ENCODE data around the gene TTF2. TPM values are rescaled to one million over a fixed set of nuclear protein-coding genes. Genes with fewer than 3 reads are reported as not detected.
A peak's percentile ranks its signal among the peaks of the same experiment; 100 is the strongest.

Gene TTF2
- total and polyA plus RNA-seq, 2 experiments from 2014 or later: 13.5 to 28.3 TPM

DNA sequence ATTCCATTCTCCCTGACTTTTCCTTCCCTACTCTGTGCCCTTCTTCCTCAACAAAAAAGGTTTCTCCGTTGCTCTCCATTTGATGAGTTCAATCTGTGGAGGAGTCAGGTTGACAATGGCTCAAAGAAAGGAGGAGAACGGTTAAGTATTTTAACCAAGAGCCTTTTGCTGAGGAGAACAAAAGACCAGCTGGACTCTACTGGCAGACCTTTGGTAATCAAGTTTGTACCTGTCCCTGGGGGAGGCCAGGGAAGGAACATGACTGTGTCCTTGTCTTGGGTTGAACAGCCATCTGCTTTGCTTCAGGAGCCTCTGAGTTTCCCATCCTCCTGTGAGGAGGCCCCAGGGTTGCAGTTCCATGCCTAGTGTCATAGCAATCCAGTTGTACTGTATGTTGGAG lies 29.9 kb downstream of the TTF2 start:
- H3K27me3 ChIP-seq: no peaks in the 10 kb centered on the region
- H3K27ac ChIP-seq: no peak overlapping the region
- TF ChIP-seq, protein P1, sequence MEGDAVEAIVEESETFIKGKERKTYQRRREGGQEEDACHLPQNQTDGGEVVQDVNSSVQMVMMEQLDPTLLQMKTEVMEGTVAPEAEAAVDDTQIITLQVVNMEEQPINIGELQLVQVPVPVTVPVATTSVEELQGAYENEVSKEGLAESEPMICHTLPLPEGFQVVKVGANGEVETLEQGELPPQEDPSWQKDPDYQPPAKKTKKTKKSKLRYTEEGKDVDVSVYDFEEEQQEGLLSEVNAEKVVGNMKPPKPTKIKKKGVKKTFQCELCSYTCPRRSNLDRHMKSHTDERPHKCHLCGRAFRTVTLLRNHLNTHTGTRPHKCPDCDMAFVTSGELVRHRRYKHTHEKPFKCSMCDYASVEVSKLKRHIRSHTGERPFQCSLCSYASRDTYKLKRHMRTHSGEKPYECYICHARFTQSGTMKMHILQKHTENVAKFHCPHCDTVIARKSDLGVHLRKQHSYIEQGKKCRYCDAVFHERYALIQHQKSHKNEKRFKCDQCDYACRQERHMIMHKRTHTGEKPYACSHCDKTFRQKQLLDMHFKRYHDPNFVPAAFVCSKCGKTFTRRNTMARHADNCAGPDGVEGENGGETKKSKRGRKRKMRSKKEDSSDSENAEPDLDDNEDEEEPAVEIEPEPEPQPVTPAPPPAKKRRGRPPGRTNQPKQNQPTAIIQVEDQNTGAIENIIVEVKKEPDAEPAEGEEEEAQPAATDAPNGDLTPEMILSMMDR (IDR thresholded peaks at IDR 0.05; ENCODE audit: low read depth, low read length): no peak
- peaks cover 23% of the 10 kb centered on the region for H3K4me1 ChIP-seq (ENCODE audit: low read depth)
- H3K36me3 ChIP-seq: no peaks in the 10 kb centered on the region
- H3K9me3 ChIP-seq (ENCODE audit: low read depth): no peaks in the 10 kb centered on the region
- no peak overlapping the region for H3K4me3 ChIP-seq
- no peak for DNase-seq (ENCODE audit: low read depth in 1 of 2, low spot score in 1 of 2)

DNA sequence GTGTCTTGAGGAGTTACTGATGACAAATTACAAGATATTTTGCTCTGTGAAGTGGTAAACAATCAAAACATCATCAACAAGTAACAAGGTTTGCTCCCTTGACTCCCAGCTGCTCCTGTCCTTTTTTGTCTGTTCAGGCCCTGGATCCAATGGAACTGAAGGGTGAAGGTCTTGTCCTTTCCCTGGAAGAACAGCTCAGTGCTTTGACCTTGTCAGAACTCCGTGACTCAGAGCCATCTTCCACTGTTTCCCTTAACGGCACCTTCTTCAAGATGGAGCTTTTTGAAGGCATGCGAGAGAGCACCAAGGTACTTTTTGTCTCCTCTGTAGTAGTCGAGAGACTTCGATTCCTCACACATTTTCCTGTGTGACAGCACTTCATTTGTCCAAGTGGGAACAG lies 32.5 kb downstream of the TTF2 start:
- Histone ChIP-seq H3K27ac (peak overlapping the region; percentile 86), H3K4me3 (no peak overlapping the region), H3K4me1 (ENCODE audit: low read depth) (peaks cover 29% of the 10 kb centered on the region), H3K27me3 (no peaks in the 10 kb centered on the region), H3K9me3 (ENCODE audit: low read depth) (no peaks in the 10 kb centered on the region), H3K36me3 (no peaks in the 10 kb centered on the region)
- TF ChIP-seq, protein P1 (IDR thresholded peaks at IDR 0.05; ENCODE audit: low read depth, low read length): no peak
- peak in 1 of 2 donors; percentile 15 for DNase-seq (ENCODE audit: low read depth in 1 of 2, low spot score in 1 of 2)

DNA sequence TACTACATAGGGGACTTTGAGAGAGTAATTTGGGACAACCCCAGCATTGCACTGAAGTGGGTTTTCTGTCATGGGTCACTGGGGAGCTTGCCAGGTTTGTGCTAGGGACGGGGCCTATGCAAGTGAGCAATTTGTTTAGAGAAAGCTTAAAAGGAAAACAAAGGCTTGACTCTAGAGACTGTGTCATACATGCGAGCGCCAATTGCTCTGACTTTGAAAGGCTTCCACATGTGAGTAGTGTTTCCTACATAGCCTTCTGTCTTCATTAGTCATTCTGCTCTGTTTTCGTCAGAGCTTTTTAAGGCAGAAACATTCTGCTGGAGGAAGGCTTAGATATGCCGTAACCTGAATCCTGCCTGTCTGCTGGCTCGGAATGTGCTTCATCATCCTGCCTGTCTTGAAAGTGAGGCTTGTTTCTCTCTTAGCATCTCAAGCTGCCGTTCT lies 33.0 kb downstream of the TTF2 start:
- peaks cover 34% of the 10 kb centered on the region for H3K4me1 ChIP-seq (ENCODE audit: low read depth)
- no peaks in the 10 kb centered on the region for H3K36me3 ChIP-seq
- no peaks in the 10 kb centered on the region for H3K9me3 ChIP-seq (ENCODE audit: low read depth)
- H3K27ac ChIP-seq: peak overlapping the region; percentile 86
- H3K27me3 ChIP-seq: no peaks in the 10 kb centered on the region
- peak; percentile 51 to 96 for DNase-seq (ENCODE audit: low read depth in 1 of 2, low spot score in 1 of 2)
- H3K4me3 ChIP-seq: no peak overlapping the region
- TF ChIP-seq, protein P1 (IDR thresholded peaks at IDR 0.05; ENCODE audit: low read depth, low read length): no peak

DNA sequence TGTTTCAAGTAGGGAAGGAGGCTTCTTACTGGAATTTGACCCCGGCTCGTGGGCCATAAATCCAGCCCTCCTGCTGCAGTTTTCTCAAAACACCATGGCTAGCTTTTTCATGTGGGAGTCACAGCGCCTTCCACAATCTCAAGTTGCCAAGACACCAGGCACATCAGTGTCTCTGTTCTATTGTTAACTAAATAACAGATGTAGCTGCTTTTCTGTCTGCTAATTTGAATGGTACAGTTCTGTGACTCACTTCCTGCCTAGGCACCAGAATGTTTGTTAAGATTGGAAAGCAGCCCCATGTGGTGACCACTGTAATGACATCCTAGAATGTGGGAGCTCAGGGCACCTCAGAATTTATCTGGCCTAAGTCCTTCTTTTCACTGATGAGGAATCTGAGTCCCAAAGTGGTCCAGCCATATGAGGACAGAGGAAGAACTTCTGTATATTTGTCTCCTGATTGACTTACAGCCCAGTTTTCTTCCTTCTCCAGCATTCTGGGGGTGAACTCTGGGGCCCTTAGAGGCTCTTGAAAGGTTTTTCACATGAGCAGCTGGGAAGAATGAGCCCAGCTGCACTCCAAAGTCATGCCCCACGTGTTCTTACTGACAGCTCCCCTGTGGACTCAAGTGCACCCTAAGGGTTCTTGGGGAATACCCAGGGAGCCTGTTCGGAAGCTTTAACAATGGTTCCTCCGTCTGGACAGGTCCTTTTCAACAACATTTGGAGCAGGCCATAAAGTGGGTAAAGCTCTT lies 33.9 kb downstream of the TTF2 start:
- Histone ChIP-seq H3K9me3 (ENCODE audit: low read depth) (no peaks in the 10 kb centered on the region), H3K4me1 (ENCODE audit: low read depth) (peaks cover 42% of the 10 kb centered on the region), H3K36me3 (no peaks in the 10 kb centered on the region), H3K4me3 (no peak overlapping the region), H3K27ac (peak overlapping the region; percentile 86), H3K27me3 (no peaks in the 10 kb centered on the region)
- TF ChIP-seq, protein P1 (IDR thresholded peaks at IDR 0.05; ENCODE audit: low read depth, low read length): peak; percentile 40
- DNase-seq (ENCODE audit: low read depth in 1 of 2, low spot score in 1 of 2): peak; percentile 37 to 68

DNA sequence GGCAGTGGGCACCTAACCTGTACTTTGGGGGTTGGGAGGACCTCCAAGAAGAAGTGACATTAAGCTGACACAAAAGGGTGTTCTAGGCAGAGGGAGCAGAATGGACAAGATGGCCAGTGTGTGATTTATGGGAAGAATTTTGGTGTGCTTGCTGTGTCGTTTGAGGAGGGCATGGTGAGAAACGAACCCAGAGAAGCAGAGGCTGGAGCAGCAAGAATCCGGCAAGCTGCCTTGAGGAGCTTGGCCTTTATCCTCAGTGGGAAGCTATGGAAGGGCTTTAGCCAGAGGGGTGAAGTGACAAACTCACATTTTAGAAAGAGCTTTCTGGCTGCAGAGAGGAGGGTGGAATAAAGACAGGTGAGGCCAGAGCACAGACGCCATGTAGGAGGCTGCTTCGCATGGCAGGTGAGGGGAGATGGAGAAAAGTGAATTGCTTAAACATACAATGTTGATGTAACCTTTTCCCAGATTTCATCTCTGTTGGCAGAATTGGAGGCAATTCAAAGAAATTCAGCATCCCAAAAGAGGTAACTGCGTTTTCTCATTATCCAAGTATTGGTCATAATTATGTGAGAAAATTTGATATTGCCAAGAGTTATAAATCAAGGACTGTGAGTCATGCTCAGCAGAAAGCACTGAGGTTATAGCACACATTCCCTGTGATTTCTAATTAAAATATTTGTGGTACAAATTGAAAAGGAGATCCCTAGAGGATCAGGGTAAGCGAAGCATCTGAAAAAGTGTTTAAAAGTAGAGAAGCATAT lies 34.9 kb downstream of the TTF2 start:
- DNase-seq (ENCODE audit: low read depth in 1 of 2, low spot score in 1 of 2): no peak
- no peaks in the 10 kb centered on the region for H3K27me3 ChIP-seq
- TF ChIP-seq, protein P1 (IDR thresholded peaks at IDR 0.05; ENCODE audit: low read depth, low read length): no peak
- H3K36me3 ChIP-seq: no peaks in the 10 kb centered on the region
- H3K4me1 ChIP-seq (ENCODE audit: low read depth): peaks cover 49% of the 10 kb centered on the region
- no peaks in the 10 kb centered on the region for H3K9me3 ChIP-seq (ENCODE audit: low read depth)
- no peak overlapping the region for H3K27ac ChIP-seq
- H3K4me3 ChIP-seq: no peak overlapping the region
